Stimulated activated CD8-positive, alpha-beta memory T cell treated with anti-CD3 and anti-CD28 coated beads, Interleukin-7, amount 100 ng/mL, for 1 hour (primary cell): ENCODE measurements around the gene MACROH2A1.

Experiments used
- DNase-seq, 2 donors: peaks; one replicate each; pipeline ENCODE4 v3.0.0-alpha.2; 2020; ENCODE audit warnings: low read depth in 2 of 2

The MACROH2A1 gene

DNA sequence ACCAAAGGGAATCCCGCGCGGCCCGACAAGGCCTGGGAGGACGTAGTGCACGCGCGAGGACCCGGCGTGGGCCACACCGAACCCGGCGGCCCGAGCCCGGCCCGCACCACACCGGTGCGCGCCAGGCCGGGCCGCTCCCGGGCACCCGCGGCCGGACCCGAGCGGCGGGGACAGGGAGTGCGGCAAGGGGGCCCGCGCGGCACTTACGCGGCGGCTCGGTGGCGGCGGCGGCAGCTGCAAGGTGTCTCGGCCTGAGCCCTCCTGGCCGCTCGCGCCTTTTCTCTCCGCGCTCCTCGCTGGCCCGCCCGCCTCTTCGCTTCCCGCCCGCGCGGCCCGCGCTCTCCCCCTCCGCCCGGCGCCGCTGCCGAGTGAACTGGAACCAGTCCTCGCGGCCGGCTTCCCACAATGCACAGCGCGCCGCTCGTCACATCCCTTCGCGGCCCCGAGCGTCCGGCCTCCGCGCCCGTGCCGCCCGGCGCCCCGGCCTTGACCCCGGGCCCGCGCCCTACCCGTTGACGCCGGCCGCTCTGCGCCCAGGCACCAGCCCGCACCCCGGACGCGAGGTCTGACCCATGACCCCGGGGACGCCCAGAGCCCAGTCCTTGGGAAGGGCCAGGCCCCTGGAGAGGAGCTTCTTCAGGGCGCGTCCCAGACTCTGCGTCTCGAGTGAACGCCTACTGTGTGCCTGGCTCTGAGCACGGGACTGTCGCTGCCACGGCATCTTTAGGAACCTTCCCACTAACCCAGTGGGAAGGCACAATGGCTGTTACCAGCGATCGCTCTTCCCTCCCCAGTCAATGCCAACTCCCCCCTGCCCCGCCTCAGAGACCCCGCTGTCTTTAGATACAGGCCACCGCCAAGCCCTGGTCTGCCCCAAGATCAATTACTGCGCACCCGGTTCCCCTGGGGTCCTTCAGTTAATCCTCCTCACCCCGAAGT lies at the start of gene MACROH2A1:
Gene MACROH2A1, minus strand, starts transcription at position 377 of the 939 bp plus-strand sequence. CDS start 10,138 bp downstream, outside the sequence.
- DNase-seq: peak; percentile 53 to 62

DNA sequence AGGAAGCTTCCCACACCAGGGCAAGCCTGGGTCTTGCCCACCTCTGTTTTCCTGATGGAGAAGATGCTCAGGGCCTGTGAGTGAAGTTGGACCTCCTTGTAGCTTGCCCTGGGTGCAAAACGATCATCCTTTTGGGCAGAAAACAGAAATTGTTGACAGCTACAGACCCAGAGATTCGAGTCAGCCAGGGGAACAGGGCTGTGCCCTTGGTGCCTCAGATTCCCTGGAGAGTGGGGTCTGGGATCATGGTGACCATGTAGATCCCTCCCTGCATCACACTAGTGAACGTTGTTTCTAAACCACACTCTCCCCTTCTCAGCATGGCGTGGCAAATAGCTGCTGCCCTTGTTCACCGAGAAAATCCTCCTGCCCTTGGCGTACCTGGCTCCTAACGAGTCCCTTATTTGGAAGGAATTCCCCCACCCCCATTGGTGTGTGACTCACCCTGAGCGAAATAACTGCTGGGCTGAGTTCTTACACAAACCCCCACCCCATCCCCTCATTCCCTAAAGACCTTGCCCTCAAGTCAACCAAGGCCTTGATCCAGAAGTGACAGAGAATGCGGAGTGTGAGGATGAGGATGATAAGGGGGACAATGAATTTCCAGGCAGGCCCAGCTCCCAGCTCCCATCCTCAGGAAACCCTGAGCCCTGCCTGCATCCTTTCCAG lies 49.2 kb upstream of the MACROH2A1 start:
- no peak for DNase-seq

DNA sequence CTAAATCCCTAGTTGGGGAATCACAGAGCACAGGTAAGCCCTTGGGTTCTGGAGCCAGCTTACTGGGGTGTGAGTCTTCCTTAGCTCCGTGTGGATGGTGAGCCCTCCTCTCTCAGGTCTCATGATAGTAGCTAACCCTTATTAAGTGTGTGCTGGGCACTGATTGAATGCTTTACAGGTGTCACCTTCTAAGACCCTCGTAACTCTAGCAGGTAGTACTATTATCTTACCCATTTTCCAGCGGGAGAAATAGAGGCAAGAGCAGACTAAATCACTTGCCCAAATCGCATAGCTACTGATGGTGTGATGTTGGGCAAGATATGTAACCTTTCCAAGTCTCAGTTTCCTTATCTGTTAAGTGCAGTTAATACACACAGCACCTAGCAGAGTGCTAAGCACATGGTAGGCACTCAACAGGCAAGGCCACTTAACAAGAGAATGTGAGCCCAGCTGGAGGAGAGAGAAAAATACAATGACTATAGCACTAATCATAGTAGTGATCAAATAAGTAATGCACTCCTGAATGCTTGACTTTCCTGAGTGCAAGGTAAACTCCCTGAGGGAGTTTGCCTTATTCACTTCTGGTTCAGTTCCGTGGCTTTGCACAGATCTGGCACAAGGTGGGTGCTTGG lies 48.4 kb upstream of the MACROH2A1 start, which contains the start of gene DCANP1:
Gene DCANP1, minus strand, starts transcription at position 51 of the 632 bp plus-strand sequence. CDS start 240 bp downstream, outside the sequence.
- no peak for DNase-seq

DNA sequence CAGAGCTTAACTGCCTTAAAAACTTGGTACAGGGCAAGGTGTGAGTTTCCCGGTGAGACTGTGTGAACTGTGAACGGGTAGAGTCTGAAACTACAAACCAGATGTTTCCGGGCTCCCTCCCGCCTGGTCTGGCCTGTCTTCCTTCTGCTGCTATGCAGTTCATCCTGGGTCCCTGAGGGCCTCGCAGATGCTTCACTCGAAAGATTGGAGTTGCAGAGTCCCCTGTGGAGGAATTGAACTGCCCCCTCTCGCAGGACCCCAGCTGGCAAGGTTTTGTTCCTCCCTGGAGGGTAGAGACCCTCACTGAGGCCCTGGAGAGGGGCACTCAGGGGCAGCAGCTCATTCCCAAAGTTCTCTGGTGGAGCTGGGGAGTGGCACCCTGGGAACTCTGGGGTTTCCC lies 47.6 kb upstream of the MACROH2A1 start:
- DNase-seq: no peak

DNA sequence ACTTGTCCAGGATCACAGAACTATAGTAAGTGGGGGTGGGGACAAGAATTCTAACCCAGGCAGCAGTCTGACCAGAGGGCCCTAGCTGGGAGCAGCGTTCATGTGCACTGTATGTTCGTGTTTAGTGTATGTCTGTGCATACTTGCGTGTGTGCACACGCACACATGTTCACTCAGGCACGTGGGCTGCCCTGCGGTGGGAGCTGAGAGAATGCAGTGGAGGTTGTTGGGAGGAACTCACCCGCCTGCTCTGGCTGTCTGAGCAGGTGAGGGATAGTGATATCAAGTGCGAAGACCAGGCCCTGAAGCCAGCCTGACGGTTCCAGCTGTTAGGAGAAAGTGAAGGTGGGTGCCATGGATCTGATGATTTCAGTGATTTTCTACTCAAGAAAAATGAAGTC lies 47.2 kb upstream of the MACROH2A1 start:
- no peak for DNase-seq

DNA sequence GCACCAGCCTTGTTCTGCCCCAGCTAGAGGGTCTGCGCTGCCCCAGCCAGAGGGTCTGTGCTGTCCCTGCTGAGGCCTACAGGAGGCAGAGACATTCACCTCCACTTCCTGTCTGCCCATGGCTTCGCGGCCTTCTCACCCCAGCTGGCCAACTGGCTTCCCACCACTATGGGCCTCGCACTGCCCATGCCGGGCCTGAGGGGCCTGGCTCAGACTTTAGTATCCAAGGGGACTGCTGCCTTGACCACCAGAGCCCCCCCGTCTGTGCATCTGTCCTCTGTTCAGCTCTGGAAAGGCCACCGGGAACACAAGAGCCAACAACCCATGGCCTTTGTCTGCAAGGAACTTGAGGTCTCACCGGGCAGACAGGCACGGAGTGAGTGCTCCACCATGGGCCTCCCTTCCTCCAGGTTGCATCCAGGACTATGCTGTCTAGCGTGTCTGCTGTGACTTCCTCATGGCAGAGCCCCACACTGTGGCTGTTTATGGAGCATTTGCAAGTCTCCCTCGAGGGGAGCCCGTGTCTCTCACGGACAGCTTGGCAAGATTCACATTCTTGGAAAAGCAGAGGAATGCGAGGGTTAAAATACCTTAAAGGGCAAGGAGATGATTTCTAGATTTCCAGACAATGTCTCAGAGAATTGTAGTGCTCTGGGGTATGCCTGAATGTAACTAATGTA lies 46.4 kb upstream of the MACROH2A1 start:
- no peak for DNase-seq

DNA sequence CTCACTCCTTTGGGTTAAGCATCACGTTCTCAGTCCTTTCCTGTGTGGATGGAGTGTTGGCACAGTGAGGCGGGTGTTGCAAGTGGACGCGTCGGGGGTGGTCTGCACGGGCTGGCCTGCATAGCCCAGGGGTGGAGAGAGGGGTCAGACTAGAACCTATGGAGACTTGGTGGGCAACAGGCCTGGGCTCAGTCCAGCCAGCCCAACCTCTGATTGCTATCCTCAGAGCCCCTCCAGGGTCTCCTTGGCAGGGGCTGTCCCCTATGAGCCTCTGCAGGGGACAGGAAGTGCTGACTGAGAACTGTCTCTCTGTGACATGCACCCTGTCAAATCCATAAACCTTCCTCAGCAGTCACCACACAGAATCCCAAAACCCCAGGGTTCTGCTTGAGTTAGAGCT lies 45.9 kb upstream of the MACROH2A1 start:
- no peak for DNase-seq

DNA sequence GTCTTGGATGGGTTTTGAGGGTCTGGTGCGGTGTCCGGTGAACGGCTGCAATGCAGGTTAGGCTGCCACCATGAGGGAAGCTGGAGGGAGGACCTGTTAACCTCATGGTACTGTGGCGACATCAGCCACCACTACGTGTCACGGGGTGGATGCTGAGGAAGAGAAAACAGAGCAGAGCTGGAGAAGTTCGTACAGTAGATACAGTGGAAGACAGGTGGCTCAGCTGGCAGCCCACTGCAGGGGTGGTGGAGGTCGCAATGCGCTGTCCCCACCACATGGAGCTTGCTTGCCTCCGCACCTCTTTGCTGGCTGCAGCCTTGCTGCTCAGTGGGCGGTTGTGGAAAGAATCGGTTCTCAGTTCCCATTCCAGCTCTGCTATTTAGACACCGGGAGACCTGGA lies 45.3 kb upstream of the MACROH2A1 start:
- no peak for DNase-seq

DNA sequence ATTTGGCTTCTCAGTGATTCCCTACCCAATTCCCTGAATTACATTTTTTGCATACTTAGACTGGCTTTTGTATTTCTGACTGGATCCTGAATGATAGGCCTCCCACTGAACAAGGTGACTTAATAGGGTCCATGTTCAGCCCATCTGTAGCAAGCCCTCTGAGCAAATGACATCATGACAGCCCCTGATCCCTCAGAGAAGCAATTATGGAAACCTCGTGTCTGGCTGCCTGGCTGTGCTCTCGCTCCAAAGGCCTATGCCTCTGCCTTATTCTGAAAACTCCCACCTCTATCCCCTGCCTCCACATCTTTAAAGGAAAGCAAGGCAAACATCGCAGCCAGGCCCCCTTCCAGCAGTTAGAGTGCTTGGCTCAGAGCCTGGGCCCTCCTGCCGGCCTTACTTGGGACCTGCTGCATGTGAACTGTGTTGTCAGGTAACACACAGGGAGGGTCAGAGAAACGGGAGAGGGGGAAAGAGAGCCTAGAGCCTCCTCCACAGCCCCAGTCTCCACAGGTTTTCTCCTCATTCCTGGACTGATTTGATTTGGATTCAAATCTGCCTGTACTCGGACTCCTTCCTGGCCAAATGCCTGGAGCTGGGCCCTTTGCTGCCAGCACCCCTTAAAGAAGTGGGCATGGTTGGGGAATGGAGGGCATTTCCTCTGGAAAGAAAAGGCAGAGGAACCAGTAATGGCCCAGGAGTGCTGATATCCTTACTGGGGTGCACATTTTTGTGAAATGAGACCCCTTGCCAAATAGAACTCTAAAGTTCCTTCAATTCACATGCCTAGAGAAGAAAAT lies 44.3 kb upstream of the MACROH2A1 start:
- DNase-seq: no peak

DNA sequence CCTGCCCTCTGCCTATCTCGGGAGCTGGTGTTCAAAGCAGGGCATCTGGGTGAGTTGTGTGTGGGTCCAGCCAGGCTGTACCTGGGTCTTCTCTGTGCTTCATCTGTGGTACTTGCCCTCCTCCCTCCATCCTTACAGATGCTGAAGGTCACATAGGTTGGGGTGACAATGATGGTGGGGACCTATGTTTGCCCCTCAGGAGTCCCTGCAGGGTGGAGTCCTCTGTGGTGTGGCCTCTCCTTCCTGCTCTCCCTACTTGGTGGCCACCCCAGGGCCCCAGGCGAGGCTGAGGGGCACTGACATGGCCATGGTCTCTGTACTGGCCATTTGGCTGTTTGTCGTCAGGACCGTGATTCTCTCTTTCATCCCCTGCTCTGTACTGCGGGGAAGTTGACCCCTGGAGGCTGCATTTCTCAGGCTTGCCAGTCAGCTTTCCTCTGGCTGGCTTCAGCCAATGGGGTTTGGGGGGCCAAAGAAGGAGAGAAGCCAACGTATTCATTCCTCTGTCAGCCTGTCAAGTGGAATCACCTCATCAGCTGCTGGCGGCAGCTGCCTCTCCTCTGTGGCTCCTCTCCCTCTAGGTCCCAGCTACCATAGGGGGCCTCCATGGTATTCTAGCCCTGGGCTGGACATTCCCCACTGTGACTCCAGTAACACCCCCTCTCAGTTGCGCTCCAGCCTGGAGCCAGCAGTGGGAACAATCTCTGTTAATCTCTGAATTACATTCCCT lies 43.6 kb upstream of the MACROH2A1 start:
- no peak for DNase-seq

DNA sequence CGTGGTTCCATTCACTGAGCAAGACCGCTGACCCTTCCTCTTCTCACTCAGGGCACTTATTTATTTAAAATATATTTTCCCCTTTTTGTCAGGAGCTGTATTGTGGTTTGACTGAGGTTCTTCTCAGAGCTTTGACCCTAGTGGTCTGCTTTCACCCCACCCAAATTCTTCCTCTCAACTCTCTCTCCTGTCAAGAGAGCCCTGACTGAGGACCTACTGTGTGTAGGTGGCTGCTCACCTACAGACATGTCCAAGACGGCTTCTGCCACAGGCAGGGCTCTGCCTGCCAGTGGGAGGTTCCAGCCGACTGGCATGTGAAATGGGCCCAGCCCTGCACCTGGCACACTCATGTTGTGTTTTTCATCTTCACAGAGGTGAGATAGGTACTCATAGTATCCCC lies 42.9 kb upstream of the MACROH2A1 start:
- DNase-seq: no peak

DNA sequence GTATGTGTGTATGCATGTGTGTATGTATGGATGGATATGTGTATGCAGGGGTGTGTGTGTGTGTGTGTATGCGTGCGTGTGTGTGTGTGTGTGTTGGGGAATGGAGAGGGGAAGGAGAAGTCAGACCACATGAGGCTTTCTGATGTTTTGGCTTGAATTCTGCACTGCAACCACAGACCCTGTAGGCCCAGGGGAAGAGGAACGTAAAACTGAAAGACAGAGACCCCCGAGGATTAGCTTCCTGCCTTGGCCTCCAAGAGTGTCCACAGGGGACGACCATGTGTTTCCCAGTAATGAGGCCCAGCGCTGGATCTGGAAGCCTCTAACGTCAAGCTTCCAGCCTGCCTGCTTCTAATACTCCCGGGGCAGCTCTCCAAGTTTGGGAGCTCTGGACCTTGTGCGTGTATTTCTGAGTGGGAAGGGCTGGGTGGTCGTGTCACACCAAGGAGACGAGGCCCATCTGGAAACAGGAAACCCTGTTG lies 42.4 kb upstream of the MACROH2A1 start:
- no peak for DNase-seq

DNA sequence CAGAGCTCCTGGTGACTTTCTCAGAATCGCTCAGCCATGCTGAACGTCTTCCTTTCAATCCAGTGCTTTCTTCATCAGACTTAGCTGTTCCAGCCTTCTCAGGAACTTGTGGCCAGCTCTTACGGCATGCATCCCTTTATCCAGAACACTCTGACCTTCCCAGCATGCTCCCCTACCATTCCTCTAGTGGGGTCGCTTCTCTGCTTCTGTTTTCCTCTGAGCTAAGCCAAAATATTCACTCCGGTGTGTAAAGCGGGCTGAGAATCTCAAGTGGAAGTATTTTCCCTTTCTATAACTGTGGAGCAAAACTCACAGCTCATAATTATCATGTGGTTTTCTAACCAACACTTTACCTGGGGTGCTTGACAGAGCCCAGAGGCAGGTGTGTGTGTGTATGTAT lies 41.9 kb upstream of the MACROH2A1 start:
- no peak for DNase-seq

DNA sequence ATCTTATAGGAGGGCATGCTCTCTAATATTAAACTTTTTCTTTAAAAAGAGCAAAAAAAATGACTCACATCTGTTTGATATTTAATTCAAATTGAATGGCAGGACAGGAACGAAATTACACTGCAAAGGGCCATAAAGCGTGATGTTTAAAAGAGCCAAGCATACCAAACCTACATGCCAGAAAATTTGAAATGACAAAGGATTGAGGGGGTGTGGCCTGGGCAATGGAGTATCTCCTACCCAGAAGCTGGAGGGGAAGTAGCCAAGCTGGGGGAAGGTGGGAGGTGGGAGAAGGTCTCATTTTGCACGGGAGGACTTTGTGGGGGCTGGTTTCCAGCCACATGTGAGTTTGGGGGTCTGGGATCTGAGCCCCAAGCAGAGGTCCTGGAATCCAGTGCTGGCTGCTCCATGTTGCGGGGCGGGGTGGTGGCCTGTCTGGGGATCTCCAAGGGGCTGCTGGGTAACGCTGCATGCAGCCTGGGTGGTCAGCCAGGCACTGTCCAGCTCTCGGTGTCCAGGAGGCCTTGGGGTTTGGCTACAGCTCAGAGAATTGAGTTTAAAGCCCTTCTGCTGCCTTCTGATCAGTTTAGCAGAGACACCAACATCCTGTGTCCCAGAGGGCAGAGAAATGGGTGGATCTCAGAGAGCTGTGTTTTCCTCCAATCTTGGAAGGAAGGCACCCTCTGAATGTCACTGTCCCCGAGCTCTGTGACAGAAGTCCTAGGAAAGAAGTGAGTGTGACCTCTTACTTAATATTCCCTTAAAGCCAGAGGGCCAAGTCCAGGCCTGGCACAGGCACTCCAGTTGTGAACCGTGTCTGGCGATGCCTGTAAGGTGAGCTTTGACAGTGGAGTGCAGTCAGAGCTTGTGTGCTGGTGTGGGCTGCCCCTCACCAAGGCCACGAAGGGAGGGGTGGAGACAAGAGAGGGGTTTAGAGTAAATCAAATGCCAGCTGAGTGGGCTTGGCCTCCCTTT lies 40.5 kb upstream of the MACROH2A1 start:
- DNase-seq: no peak

DNA sequence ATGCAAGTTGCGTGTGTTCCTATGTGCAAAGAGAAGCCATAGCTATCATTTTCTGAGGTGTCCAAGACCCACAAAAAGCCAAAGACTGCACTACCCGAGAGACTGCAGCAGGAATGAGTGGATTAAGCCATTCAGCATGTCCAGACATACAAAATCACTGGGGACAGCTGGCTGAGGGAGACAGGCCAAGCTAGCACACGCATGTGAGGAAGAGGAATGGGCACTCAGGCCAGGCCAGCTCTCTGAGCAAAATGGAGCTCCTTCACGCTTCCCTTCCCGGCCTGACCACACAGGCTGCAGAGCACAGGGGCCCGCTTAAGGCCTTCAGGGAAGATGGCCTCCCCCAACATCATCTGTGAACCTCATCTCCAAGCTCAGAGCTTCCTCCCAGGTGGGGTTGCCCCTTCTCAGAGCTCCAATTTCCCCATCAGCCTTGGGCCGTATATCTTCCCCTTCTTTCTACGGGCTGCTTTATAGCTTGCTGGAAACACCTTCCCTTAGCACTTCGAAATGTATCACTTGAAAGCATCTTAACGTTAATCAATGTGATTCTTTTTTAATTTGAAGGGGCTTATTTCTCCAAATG lies 39.7 kb upstream of the MACROH2A1 start:
- no peak for DNase-seq

DNA sequence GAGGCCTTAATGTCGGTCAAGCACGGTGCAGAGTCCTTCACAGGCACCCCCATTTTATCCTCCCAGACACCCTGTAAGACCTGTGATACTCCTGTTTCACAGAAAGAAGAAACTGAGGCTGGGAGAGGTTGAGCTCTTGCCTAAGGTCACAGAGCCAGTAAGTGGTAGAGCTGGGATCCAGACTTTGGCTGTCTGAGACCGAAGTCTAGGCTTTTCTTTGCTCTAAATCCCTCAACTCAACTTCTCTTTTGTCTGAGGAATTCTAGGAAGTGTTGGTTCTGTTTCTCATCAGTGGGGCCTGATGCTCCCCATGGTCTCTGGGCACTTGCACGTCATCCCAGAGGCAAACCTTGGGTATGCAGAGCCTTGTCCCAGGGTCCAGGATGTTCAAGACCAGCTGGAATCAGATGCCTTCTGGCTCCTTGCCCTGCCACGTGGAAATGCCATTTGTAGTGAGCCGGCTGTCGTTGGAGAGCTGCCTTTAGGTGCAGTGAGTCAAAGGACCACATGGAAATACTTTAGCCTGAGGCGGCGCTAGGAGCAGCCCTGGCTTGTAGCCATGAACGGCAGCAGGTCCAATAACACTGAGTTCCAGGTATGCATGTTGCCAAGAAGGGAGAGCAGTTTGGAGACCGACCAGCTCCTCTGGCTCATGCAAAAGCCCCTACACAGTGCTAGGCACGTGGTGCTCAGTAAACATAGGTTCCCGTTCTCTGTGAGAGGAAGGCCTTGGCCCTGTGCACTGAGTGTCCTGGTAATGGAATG lies 38.9 kb upstream of the MACROH2A1 start:
- no peak for DNase-seq

DNA sequence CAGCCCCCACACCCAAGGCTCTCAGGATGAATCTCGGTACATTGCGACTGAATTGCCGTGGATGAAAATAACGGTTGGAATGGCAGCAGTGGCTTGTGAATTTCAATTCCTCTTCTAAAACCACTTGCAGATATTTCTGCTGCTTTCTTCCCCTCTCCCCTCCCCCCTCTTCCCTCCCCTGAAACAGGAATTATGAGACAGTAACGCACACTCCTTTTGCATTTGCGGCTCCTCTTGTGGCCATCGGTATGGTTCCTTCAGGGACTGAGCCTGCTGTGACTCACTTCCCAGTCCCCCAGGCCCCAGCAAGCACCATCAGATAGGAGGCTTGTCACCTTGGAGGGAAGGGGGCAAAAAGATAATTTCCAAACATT lies 38.4 kb upstream of the MACROH2A1 start:
- DNase-seq: no peak

DNA sequence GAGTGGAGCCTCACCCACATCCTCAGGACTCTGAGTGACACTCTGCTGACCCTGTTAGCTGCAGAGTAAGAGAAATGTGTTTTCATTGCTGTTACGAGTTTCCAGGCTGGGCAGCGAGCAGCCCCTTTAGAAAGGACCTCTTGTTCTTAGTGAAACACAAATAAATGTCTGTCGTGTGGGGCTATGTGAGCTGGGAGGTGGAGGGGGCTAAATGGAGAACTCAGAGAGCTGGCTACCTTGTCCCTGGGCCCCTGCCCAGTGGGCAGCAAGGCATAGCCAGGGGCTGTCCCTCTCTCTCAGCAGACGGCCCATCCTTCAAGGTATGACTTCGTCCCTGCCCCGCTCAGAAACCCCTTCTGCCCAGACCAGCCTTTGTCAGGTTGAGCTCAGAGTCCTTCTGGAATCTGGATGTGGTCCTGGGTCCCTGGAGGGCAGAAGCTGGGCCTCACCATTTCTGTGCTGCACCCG lies 38.0 kb upstream of the MACROH2A1 start:
- DNase-seq: no peak
